ENCODE results near the gene PTPRN2. TPM values are rescaled to one million over a fixed set of nuclear protein-coding genes. Genes with fewer than 3 reads are reported as not detected.

PTPRN2 gene
- total and polyA plus RNA-seq, 2 donors (not counting 3 experiments of a cell fraction or from before 2014, with no cell fraction given): 0.62 to 0.88 TPM

GRCh38 chr7:157596881-157597280 is 990.7 kb downstream of the PTPRN2 start:
- no TSS peak for BruUV-seq (replicated peaks)
- H3K36me3 ChIP-seq (ENCODE audit: control insufficient read depth in 2 of 2, extremely low read depth in 1 of 2, insufficient read depth in 2 of 2, low read length in 2 of 2): no peaks in the 10 kb centered on the region
- H3K79me2 ChIP-seq (ENCODE audit: control insufficient read depth, insufficient read depth, low read length): no peaks in the 10 kb centered on the region
- no peaks in the 10 kb centered on the region for H3K9me1 ChIP-seq (replicated peaks; ENCODE audit: control insufficient read depth, extremely low read depth, insufficient read depth, low read length)
- dilution Hi-C loops (cut with MboI; ENCODE audit: extremely low pct_ligation_motif_present, low sequenced_read_pairs): no loop called here
- no peak overlapping the region for H3K9ac ChIP-seq (replicated peaks; ENCODE audit: extremely low read depth, insufficient read depth, low read length)
- no peaks in the 10 kb centered on the region for H3K27me3 ChIP-seq (ENCODE audit: control insufficient read depth in 2 of 2, insufficient read depth in 2 of 2, low read length in 2 of 2)
- no peaks in the 10 kb centered on the region for H3K4me1 ChIP-seq (ENCODE audit: control insufficient read depth, extremely low read depth, insufficient read depth, low read length)
- no peaks in the 10 kb centered on the region for H3K9me3 ChIP-seq (replicated peaks; ENCODE audit: control insufficient read depth, insufficient read depth, low read length)
- H3K27ac ChIP-seq (ENCODE audit: insufficient read depth, low read depth, low read length): no peak overlapping the region
- ChIA-PET POLR2A (no interaction called here), CTCF (no interaction called here)
- no peak for FAIRE-seq
- no peak overlapping the region for H2AFZ ChIP-seq (ENCODE audit: low read depth, low read length)
- no peak overlapping the region for H3K4me3 ChIP-seq (replicated peaks in 1 of 3; ENCODE audit: insufficient read depth in 1 of 3, low read depth in 1 of 3, low read length in 3 of 3)
- no peak overlapping the region for H3K4me2 ChIP-seq (ENCODE audit: insufficient read depth, low read length)
- intact Hi-C loops (cut with micrococcal nuclease): no loop called here
- H4K20me1 ChIP-seq (replicated peaks; ENCODE audit: control insufficient read depth, extremely low read depth, insufficient read depth, low read length): no peaks in the 10 kb centered on the region
- no peak for TF ChIP-seq CTCF (IDR thresholded peaks at IDR 0.05; ENCODE audit: extremely low read depth in 1 of 2, insufficient read depth in 1 of 2, low read depth in 1 of 2, low read length in 2 of 2)
- TF ChIP-seq FOS (IDR thresholded peaks at IDR 0.05; ENCODE audit: borderline replicate concordance, insufficient read depth, low read length): no peak
- no peak for TF ChIP-seq JUN (IDR thresholded peaks at IDR 0.05; ENCODE audit: borderline replicate concordance, insufficient read depth, insufficient read length, low read depth)
- DNase-seq (ENCODE audit: low read depth, low spot score): no peak

GRCh38 chr7:157596471-157596870 is 991.2 kb downstream of the PTPRN2 start:
- no TSS peak for BruUV-seq (replicated peaks)
- CTCF ChIA-PET: no interaction called here

More at GRCh38 chr7:157596471-157596870, 991.2 kb downstream of the PTPRN2 start:
- intact Hi-C loops (cut with micrococcal nuclease): no loop called here
- H3K36me3 ChIP-seq (ENCODE audit: control insufficient read depth in 2 of 2, extremely low read depth in 1 of 2, insufficient read depth in 2 of 2, low read length in 2 of 2): no peaks in the 10 kb centered on the region
- TF ChIP-seq JUN (IDR thresholded peaks at IDR 0.05; ENCODE audit: borderline replicate concordance, insufficient read depth, insufficient read length, low read depth): no peak
- FAIRE-seq (no peak), DNase-seq (ENCODE audit: low read depth, low spot score) (no peak)
- no peak overlapping the region for H2AFZ ChIP-seq (ENCODE audit: low read depth, low read length)
- no peaks in the 10 kb centered on the region for H3K79me2 ChIP-seq (ENCODE audit: control insufficient read depth, insufficient read depth, low read length)
- H3K4me2 ChIP-seq (ENCODE audit: insufficient read depth, low read length): no peak overlapping the region
- H3K27ac ChIP-seq (ENCODE audit: insufficient read depth, low read depth, low read length): no peak overlapping the region
- dilution Hi-C loops (cut with MboI; ENCODE audit: extremely low pct_ligation_motif_present, low sequenced_read_pairs): no loop called here
- H3K4me1 ChIP-seq (ENCODE audit: control insufficient read depth, extremely low read depth, insufficient read depth, low read length): no peaks in the 10 kb centered on the region
- H4K20me1 ChIP-seq (replicated peaks; ENCODE audit: control insufficient read depth, extremely low read depth, insufficient read depth, low read length): no peaks in the 10 kb centered on the region
- no peak overlapping the region for H3K4me3 ChIP-seq (replicated peaks in 1 of 3; ENCODE audit: insufficient read depth in 1 of 3, low read depth in 1 of 3, low read length in 3 of 3)
- H3K9me3 ChIP-seq (replicated peaks; ENCODE audit: control insufficient read depth, insufficient read depth, low read length): no peaks in the 10 kb centered on the region
- no peaks in the 10 kb centered on the region for H3K27me3 ChIP-seq (ENCODE audit: control insufficient read depth in 2 of 2, insufficient read depth in 2 of 2, low read length in 2 of 2)
- POLR2A ChIA-PET: no interaction called here
- no peaks in the 10 kb centered on the region for H3K9me1 ChIP-seq (replicated peaks; ENCODE audit: control insufficient read depth, extremely low read depth, insufficient read depth, low read length)
- no peak overlapping the region for H3K9ac ChIP-seq (replicated peaks; ENCODE audit: extremely low read depth, insufficient read depth, low read length)

Measured in endothelial cell of umbilical vein (primary cell).